Mucosa of stomach (tissue), 1 donor: Measurements from ENCODE around the gene DOK3.
A peak's percentile ranks its signal among the peaks of the same experiment; 100 is the strongest.

ENCODE experiments used
- H3K27me3 ChIP-seq: one replicate; pipeline ENCODE4 v1.7.0; 2013; ENCODE audit warnings: mild to moderate bottlenecking, low read length; ENCODE audit not compliant: control insufficient read depth, insufficient read depth
- H3K36me3 ChIP-seq: one replicate; pipeline ENCODE4 v1.7.0; 2013; ENCODE audit warnings: low read length; ENCODE audit not compliant: control insufficient read depth, insufficient read depth
- H3K4me1 ChIP-seq: one replicate; pipeline ENCODE4 v1.7.0; 2013; ENCODE audit warnings: mild to moderate bottlenecking, low read length; ENCODE audit not compliant: control insufficient read depth, insufficient read depth
- H3K4me3 ChIP-seq: one replicate; pipeline ENCODE4 v1.7.0; 2013; ENCODE audit warnings: low read length
- H3K9ac ChIP-seq: one replicate; pipeline ENCODE4 v1.7.0; 2013; ENCODE audit warnings: mild to moderate bottlenecking, low read length, moderate library complexity
- H3K9me3 ChIP-seq: one replicate; pipeline ENCODE4 v1.7.0; 2013; ENCODE audit warnings: mild to moderate bottlenecking, low read length, moderate library complexity; ENCODE audit not compliant: control insufficient read depth
- donor health status: Pancreatic carcinoma.

The DOK3 gene

DNA sequence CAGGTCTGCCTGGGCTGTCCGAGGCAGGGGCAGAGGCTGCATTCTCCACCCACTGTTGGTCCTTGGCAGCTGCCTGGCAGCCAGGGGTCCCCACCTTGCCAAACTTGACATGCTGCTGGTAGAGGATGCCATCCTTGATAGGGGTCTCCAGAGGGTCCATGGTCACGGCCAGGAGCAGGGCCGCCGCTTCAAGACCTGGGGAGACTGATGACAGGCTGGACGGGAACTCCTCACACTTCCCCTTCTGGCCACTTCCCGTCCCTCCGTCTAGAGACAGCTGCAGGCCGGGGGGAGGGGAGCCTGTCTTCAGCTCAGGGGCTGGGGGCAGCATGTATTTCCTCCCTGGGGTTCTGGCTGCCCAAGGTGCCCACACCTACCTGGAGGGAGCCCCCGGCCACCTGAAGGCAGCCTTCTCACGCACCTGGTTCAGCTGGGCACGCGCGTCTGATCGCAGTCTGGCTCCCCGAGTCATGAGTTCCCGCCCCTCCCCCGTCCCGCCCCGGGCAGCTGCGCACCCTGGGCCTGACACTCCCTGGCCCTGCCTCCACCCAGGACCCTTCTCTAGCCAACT is at the start of gene DOK3:
Gene DOK3 (minus strand): TSS at position 446 of the 571 bp plus-strand sequence. CDS start 286 bp downstream, at position 160.
- Histone ChIP-seq H3K4me1 (peaks cover 4% of the 10 kb centered on the region), H3K9ac (peak within 1 kb of the TSS; percentile 25), H3K4me3 (no peak within 1 kb of the TSS), H3K9me3 (no peaks in the 10 kb centered on the region), H3K27me3 (no peaks in the 10 kb centered on the region), H3K36me3 (no peaks in the 10 kb centered on the region)

DNA sequence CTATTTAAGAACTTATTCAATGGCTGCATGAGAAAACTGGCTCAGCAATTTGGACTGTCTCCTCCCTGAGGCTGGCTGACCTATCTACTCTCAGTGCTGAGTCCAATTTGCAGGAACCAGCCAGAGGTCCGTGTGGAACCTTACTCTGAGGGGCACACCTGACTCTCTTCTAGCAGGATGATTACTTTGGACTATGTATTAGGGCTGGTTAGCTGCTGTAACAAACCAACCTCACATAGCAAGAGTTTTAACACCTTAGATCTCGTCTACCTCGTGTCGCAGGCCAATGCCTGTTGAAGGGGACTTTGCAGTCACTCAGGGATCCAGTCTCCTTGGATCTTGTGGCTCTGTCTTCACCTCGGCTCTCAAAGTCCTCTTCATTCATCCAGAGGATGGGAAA is 48.2 kb upstream of the DOK3 start:
- peaks cover 13% of the 10 kb centered on the region for H3K4me1 ChIP-seq
- H3K9ac ChIP-seq, result no peak overlapping the region
- no peak overlapping the region for H3K4me3 ChIP-seq
- no peaks in the 10 kb centered on the region for H3K27me3 ChIP-seq
- H3K9me3 ChIP-seq, result no peaks in the 10 kb centered on the region
- H3K36me3 ChIP-seq, result no peaks in the 10 kb centered on the region

DNA sequence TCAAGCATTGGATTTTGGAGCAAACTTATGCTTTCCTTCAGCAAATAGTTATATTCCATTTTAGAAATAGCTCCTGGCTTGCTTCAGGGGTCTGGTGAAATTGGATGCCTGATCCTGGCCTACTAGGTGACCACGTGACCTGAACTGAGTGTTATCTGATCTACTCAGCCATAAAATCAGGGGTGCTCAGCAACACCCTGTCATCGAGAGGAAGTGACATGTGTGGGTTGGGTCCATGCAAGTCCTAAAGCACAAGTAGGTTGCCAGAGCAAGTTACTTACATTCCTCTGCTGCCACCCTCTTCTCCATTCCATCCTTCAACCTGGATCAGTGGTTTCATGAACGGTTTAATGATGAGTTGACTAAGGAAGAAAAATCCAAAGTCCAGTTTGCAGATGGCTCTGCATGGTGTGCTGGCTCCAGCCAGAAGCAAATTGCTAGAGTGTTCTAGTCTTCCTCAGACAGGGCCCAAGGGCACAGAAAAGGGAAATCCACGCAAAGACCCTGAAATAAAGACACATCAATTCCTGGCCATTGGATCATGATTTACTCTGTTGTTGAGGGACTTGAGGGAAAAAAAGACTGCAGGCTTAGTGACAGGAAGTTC is 47.5 kb upstream of the DOK3 start:
- Histone ChIP-seq H3K9me3 (no peaks in the 10 kb centered on the region), H3K4me3 (no peak overlapping the region), H3K4me1 (peaks cover 18% of the 10 kb centered on the region), H3K9ac (no peak overlapping the region), H3K36me3 (no peaks in the 10 kb centered on the region), H3K27me3 (no peaks in the 10 kb centered on the region)

DNA sequence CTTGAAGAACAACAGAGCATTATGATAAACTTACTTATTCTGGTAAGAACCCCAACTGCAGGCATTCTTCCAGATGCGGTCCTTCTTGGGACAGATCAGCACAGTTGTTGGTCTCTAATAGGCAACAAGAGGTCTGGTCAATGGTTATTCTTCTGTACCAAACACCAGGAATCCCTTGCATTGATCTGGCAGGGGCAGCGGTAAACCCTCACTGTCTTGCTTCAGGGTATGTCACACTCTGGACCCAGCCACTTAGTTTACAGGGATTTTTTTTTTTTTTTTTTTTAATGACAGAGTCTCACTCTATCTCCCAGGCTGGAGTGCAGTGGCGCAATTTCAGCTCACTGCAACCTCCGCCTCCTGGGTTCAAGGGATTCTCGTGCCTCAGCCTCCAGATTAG is 46.0 kb upstream of the DOK3 start:
- Histone ChIP-seq H3K4me3 (no peak overlapping the region), H3K4me1 (peaks cover 18% of the 10 kb centered on the region), H3K27me3 (no peaks in the 10 kb centered on the region), H3K9me3 (no peaks in the 10 kb centered on the region), H3K9ac (no peak overlapping the region), H3K36me3 (no peaks in the 10 kb centered on the region)

GRCh38 chr5:177555228-177555627 is 45.6 kb upstream of the DOK3 start:
- no peak overlapping the region for H3K9ac ChIP-seq
- peaks cover 18% of the 10 kb centered on the region for H3K4me1 ChIP-seq
- no peak overlapping the region for H3K4me3 ChIP-seq
- H3K36me3 ChIP-seq, result no peaks in the 10 kb centered on the region
- H3K9me3 ChIP-seq, result no peaks in the 10 kb centered on the region
- H3K27me3 ChIP-seq, result no peaks in the 10 kb centered on the region

- Histone ChIP-seq H3K27me3 (no peaks in the 10 kb centered on the region), H3K4me1 (peaks cover 18% of the 10 kb centered on the region), H3K9me3 (no peaks in the 10 kb centered on the region), H3K36me3 (no peaks in the 10 kb centered on the region), H3K9ac (peak within 1 kb of the TSS; percentile 69), H3K4me3 (peak within 1 kb of the TSS; percentile 72)
These were observed 45.0 kb upstream of the DOK3 start, which contains the start of gene FAM193B for GRCh38 chr5:177554474-177555111. Gene FAM193B (minus strand): TSS chr5:177554563. CDS start chr5:177554458, 105 bp downstream.

DNA sequence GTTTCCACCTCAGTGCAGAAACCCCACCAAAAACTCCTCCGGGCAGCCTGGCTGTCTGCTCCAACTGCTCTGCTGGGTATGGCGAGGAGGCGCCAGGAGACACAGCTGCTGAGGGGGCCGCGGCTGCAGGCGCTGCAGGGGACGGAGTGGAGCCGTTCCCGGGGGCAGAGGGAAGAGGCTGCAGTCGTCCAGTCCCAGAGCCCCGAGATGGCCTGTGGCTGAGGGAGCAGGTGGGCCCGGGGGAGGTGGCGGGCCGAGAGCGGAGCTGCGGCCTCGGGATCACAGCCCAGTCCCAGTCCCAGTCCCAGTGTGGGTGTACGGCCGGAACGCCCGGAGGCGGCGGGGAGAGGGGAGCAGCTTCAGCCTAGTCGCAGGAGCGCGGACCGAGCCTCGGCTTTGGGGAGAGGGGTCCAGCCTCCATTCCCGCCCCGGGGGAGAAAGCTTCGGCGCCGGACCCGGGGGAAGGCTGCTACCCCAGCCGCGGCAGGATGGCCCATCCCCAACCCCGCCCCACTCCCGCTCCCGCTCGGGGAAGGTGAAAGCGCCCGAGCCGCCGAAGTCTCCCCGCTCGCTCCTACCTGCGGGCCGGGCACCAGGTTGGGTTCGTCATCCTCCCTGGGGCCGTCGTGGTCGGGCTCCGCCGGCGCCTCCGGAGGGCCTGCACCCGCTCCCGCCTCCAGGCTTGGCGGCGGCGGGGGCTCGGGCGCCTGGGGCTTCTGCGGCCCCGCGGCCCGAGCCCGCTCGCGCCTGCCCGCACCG is 44.2 kb upstream of the DOK3 start:
- H3K4me3 ChIP-seq, result peak overlapping the region; percentile 51
- H3K9me3 ChIP-seq, result no peaks in the 10 kb centered on the region
- no peaks in the 10 kb centered on the region for H3K27me3 ChIP-seq
- peaks cover 18% of the 10 kb centered on the region for H3K4me1 ChIP-seq
- no peaks in the 10 kb centered on the region for H3K36me3 ChIP-seq
- H3K9ac ChIP-seq, result peak overlapping the region; percentile 51

DNA sequence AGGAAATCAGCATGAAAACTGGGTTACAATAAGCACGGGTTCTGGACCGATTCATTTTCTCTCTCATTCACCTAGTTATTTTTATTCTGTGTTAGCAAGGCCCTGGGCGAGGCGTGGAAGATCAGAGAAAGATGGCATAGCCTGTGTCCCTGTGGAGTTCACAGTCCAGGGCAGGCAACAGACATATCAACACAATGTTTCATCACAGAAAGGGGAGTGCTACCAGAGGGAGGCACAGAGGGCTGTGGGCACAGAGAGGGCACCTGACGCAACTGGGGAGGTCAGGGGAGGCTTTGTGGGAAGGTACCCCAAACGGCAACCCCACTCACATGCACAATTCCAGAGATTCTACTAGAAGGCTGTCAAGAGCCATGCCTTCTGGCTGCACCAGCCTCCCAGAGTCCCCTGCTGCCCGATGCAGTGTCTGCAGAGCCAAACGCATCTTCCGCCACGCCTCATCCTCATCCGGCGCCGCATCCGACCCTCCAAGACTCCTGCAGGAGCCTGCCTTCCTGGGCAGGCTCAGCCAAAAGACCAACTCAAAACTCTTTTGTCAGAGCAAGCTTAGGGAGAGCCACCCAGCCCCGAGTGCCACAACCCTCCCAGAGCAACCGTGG is 43.3 kb upstream of the DOK3 start:
- Histone ChIP-seq H3K4me3 (peak overlapping the region; percentile 51), H3K9ac (peak overlapping the region; percentile 51), H3K36me3 (no peaks in the 10 kb centered on the region), H3K4me1 (peaks cover 18% of the 10 kb centered on the region), H3K27me3 (no peaks in the 10 kb centered on the region), H3K9me3 (no peaks in the 10 kb centered on the region)

GRCh38 chr5:177550122-177550521 is 40.5 kb upstream of the DOK3 start:
- no peak overlapping the region for H3K9ac ChIP-seq
- no peaks in the 10 kb centered on the region for H3K9me3 ChIP-seq
- H3K27me3 ChIP-seq, result no peaks in the 10 kb centered on the region
- no peak overlapping the region for H3K4me3 ChIP-seq
- H3K4me1 ChIP-seq, result peaks cover 18% of the 10 kb centered on the region
- H3K36me3 ChIP-seq, result no peaks in the 10 kb centered on the region

- no peaks in the 10 kb centered on the region for H3K27me3 ChIP-seq
- no peak overlapping the region for H3K9ac ChIP-seq
- no peaks in the 10 kb centered on the region for H3K9me3 ChIP-seq
- H3K4me3 ChIP-seq, result no peak overlapping the region
- H3K4me1 ChIP-seq, result peaks cover 12% of the 10 kb centered on the region
- H3K36me3 ChIP-seq, result no peaks in the 10 kb centered on the region
These were observed 38.9 kb upstream of the DOK3 start for GRCh38 chr5:177548495-177548894.

DNA sequence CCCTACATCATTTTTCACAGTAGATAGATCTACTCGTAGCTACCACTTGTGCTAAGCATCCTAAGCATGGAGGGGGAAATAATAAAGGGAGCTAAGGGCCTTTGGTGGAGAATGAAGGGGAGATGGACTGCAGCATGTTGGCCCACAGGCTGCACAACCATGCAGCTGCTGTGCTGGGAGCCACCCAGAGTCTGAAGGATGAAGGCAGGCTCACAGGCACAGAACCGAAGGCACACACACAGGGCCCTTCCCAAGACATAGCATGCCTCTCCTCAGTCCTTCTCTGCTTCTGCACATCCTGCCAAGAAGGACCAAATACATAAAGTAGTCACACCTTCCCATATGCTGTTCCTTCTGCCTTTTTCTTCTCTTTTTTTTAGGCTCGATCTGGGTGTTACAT is 38.1 kb upstream of the DOK3 start:
- H3K9ac ChIP-seq, result no peak overlapping the region
- H3K4me3 ChIP-seq, result no peak overlapping the region
- peaks cover 5% of the 10 kb centered on the region for H3K4me1 ChIP-seq
- no peaks in the 10 kb centered on the region for H3K9me3 ChIP-seq
- no peaks in the 10 kb centered on the region for H3K27me3 ChIP-seq
- H3K36me3 ChIP-seq, result no peaks in the 10 kb centered on the region
